Measurements from ENCODE around the gene TLX2. TPM values are rescaled to one million over a fixed set of nuclear protein-coding genes. Genes with fewer than 3 reads are reported as not detected.

Gene TLX2
- total RNA-seq, 1 experiment from 2014 or later, result not detected

DNA sequence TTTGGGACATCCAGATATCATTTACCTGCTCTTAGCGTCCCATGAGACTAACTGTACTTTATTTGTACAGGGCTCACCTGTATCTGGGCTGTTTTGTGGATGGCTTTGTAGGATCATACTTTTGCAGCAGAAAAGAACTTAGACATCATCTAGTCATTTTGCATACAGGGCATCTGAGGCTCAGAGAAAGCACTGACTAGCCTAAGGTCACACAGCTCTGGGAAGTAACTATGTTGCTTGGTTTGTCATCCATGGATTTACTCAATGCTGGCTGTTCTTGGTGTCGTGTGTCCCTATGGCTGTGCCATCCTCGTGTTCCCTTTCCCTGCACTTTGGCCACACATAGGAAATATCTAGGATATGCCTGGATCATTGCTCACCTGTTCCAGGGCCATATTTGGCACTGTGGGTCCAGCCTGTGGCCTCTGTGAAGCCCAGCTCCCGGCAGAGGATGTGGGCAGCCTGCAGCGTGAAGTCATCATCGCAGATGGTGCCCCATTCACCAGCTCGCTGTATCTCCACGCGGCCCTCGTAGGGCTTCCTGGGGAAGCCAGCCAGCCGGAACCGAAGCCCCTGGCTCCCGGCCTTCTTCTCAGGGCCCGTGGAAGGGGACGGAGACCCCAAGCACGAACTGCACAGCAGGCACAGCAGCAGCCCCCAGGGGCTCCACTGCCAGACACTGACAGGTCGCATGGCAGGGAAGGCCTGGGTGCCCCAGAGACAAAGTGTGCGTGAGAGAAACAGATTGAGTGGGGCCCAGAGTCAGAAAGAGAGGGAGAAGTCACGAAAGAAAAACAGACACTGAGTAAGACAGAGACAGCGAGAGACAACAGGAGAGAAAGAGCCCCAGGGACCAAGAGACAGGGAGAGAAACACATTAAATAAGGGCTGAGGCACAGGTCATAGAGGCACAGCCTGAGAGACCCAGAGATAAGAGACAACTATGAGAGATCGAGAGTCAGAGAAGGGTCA is 38.0 kb downstream of the TLX2 start:
- in situ Hi-C loops (cut with HindIII; ENCODE audit: low pct_unique_long_range_greater_than_20kb, low sequenced_read_pairs), result no loop called here
- no TSS peak for BruUV-seq (replicated peaks)

DNA sequence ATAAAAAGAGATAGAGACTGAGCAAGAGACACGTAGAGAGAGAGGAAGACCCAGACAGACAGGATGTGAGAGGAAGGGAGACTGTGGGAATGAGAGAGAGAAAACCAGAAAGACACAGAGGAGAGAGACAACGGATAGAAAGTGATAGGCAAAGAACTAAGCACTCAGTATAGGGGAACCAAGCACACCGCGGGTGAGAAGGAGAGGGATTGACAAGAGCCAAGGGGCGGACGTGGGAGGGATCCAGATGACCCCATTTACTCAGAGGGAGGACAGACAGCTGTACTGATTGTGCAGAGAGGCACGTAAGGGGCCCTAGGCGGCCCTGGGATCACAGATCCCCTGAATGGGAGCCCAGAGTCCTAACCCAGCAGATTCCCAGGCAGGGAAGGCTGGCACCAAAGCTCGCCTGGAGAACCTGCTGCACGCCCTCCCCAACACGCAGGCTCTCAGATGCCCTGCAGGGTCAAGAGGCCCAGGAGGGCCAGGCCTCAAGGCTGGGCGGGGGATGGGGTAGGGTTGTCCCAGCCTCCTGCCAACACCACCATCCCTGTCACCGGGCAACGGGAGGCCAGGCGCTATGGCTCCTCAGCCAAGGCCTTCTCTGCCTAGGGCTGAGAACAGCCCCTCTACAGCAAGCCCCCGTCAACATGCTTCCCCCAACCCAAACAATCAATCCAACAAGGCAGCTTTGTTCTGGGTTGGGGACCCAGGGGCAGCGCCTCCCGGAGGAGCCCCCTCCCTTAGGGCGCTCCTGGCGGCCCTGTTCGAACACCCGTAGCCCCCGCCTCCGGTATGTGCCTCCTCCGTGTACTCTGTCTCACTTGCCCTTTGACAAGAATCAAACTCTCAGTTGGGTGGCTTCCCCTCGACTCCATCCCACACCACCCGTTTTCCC is 38.9 kb downstream of the TLX2 start:
- Histone ChIP-seq H3K4me1 (ENCODE audit: control insufficient read depth, insufficient read depth, low read length) (peaks cover 20% of the 10 kb centered on the region), H3K36me3 (ENCODE audit: control insufficient read depth, insufficient read depth, low read length) (no peaks in the 10 kb centered on the region), H3K4me3 (ENCODE audit: low read depth in 2 of 2, low read length in 2 of 2) (peak overlapping the region; percentile 61 to 83), H3K9me3 (ENCODE audit: control insufficient read depth, insufficient read depth, low read depth, low read length) (no peaks in the 10 kb centered on the region), H3K27ac (ENCODE audit: low read length) (no peak overlapping the region), H3K27me3 (ENCODE audit: control insufficient read depth, insufficient read depth, low read length) (no peaks in the 10 kb centered on the region; the same call in 1 of the 2 replicates)
- TF ChIP-seq, protein P1, sequence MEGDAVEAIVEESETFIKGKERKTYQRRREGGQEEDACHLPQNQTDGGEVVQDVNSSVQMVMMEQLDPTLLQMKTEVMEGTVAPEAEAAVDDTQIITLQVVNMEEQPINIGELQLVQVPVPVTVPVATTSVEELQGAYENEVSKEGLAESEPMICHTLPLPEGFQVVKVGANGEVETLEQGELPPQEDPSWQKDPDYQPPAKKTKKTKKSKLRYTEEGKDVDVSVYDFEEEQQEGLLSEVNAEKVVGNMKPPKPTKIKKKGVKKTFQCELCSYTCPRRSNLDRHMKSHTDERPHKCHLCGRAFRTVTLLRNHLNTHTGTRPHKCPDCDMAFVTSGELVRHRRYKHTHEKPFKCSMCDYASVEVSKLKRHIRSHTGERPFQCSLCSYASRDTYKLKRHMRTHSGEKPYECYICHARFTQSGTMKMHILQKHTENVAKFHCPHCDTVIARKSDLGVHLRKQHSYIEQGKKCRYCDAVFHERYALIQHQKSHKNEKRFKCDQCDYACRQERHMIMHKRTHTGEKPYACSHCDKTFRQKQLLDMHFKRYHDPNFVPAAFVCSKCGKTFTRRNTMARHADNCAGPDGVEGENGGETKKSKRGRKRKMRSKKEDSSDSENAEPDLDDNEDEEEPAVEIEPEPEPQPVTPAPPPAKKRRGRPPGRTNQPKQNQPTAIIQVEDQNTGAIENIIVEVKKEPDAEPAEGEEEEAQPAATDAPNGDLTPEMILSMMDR (IDR thresholded peaks at IDR 0.05), result no peak
- TF ChIP-seq TCF7L2 (IDR thresholded peaks at IDR 0.05; ENCODE audit: low read depth, low read length), result no peak
- TF ChIP-seq POLR2AphosphoS5 (IDR thresholded peaks at IDR 0.05; ENCODE audit: low read depth, low read length), result no peak
- TF ChIP-seq REST (IDR thresholded peaks at IDR 0.05; ENCODE audit: insufficient read depth in 1 of 2, low read depth in 2 of 2, low read length in 1 of 2), result no peak
- no peak for TF ChIP-seq SIN3A (IDR thresholded peaks at IDR 0.05; ENCODE audit: borderline replicate concordance, insufficient read depth, low read depth, low read length)
- DNase-seq (ENCODE audit: low read depth, low spot score) (no peak), ATAC-seq (no peak)
- POLR2A ChIA-PET, result no interaction called here
- no TSS peak for BruUV-seq (replicated peaks)
- CTCF ChIA-PET, result interaction anchor here (0.6 to 1.1 kb wide), 2 partner anchors 19 to 361 kb away, joined by 6 to 14 read pairs; no protein-coding TSS in a partner anchor
- in situ Hi-C loops (cut with HindIII; ENCODE audit: low pct_unique_long_range_greater_than_20kb, low sequenced_read_pairs), result no loop called here
- intact Hi-C loops (cut with micrococcal nuclease; ENCODE audit: unreplicated experiment), result no loop called here

More for the DNA sequence above, 38.0 kb downstream of the TLX2 start:
- H3K4me1 ChIP-seq (ENCODE audit: control insufficient read depth, insufficient read depth, low read length), result peaks cover 23% of the 10 kb centered on the region
- no peaks in the 10 kb centered on the region for H3K9me3 ChIP-seq (ENCODE audit: control insufficient read depth, insufficient read depth, low read depth, low read length)
- DNase-seq (ENCODE audit: low read depth, low spot score) (no peak), ATAC-seq (no peak)
- H3K27me3 ChIP-seq (ENCODE audit: control insufficient read depth, insufficient read depth, low read length), result no peaks in the 10 kb centered on the region; the same call in 1 of the 2 replicates
- intact Hi-C loops (cut with micrococcal nuclease; ENCODE audit: unreplicated experiment), result no loop called here
- H3K27ac ChIP-seq (ENCODE audit: low read length), result no peak overlapping the region
- ChIA-PET POLR2A (interaction anchor here (0.6 kb wide), 1 partner anchor 650 kb away, joined by 4 read pairs; no protein-coding TSS in a partner anchor), CTCF (no interaction called here)
- no peak for TF ChIP-seq REST (IDR thresholded peaks at IDR 0.05; ENCODE audit: insufficient read depth in 1 of 2, low read depth in 2 of 2, low read length in 1 of 2)
- TF ChIP-seq POLR2AphosphoS5 (IDR thresholded peaks at IDR 0.05; ENCODE audit: low read depth, low read length), result no peak
- H3K36me3 ChIP-seq (ENCODE audit: control insufficient read depth, insufficient read depth, low read length), result no peaks in the 10 kb centered on the region
- H3K4me3 ChIP-seq (ENCODE audit: low read depth in 2 of 2, low read length in 2 of 2), result no peak overlapping the region

Data from Panc1 (cell line).